GM21717 (cell line): ENCODE measurements around the gene MYBBP1A.

Experiments
- ATAC-seq: cut with Tn5 transposase; IDR thresholded peaks from one replicate; pipeline ENCODE4 v1.9.1; 2021; ENCODE audit warnings: mild to moderate bottlenecking, moderate library complexity; ENCODE audit not compliant: unreplicated experiment

Gene MYBBP1A

GRCh38 chr17:4507361-4508111, 47.6 kb downstream of the MYBBP1A start:
- no peak for ATAC-seq

- no peak for ATAC-seq
These were observed 48.3 kb downstream of the MYBBP1A start for GRCh38 chr17:4506892-4507291.

- ATAC-seq: no peak
These were observed 48.9 kb downstream of the MYBBP1A start for GRCh38 chr17:4506175-4506813.

GRCh38 chr17:4505187-4505586, 50.0 kb downstream of the MYBBP1A start:
- no peak for ATAC-seq

- ATAC-seq: no peak
These were observed 51.0 kb downstream of the MYBBP1A start for GRCh38 chr17:4504188-4504587.

- no peak for ATAC-seq
These were observed 51.7 kb downstream of the MYBBP1A start for GRCh38 chr17:4503283-4504025.

- ATAC-seq: no peak
These were observed 52.6 kb downstream of the MYBBP1A start for GRCh38 chr17:4502466-4503154.

- no peak for ATAC-seq
These were observed 53.8 kb downstream of the MYBBP1A start for GRCh38 chr17:4501295-4501949.

- ATAC-seq: no peak
These were observed 55.0 kb downstream of the MYBBP1A start for GRCh38 chr17:4500191-4500571.

GRCh38 chr17:4499431-4500190, 55.6 kb downstream of the MYBBP1A start:
- ATAC-seq: no peak

GRCh38 chr17:4498461-4499397, 56.5 kb downstream of the MYBBP1A start, which contains the start of gene SPNS2:
TSS of gene SPNS2 (plus strand) at chr17:4498881. CDS start at chr17:4499048, 167 bp downstream.
- ATAC-seq: no peak

GRCh38 chr17:4497101-4497824, 57.9 kb downstream of the MYBBP1A start:
- ATAC-seq: no peak

GRCh38 chr17:4492721-4493561, 62.2 kb downstream of the MYBBP1A start:
- ATAC-seq: no peak

- no peak for ATAC-seq
These were observed 64.5 kb downstream of the MYBBP1A start for GRCh38 chr17:4490637-4491061.

GRCh38 chr17:4490109-4490591, 65.0 kb downstream of the MYBBP1A start:
- ATAC-seq: no peak

- ATAC-seq: no peak
These were observed 66.1 kb downstream of the MYBBP1A start for GRCh38 chr17:4488989-4489595.
